Vagina (tissue), 2 donors: ENCODE results near the gene MED6. TPM values are rescaled to one million over a fixed set of nuclear protein-coding genes. Genes with fewer than 3 reads are reported as not detected.
A peak's percentile ranks its signal among the peaks of the same experiment; 100 is the strongest.

Experiments
- DNase-seq, 2 donors: peaks; one replicate each; pipeline ENCODE4 v3.0.0-alpha.2; 2017; ENCODE audit errors: extremely low spot score in 2 of 2
- H3K27ac ChIP-seq: fragments of 200-600 bp; sonication (generic); one replicate; pipeline ENCODE4 v1.5.1; 2019
- H3K27me3 ChIP-seq: fragments of 200-600 bp; sonication (generic); one replicate; pipeline ENCODE4 v1.5.1; 2019
- H3K36me3 ChIP-seq, 2 donors: fragments of 200-600 bp; sonication (generic); one replicate each; pipeline ENCODE4 v1.5.1; 2017 to 2019
- H3K4me1 ChIP-seq: fragments of 200-600 bp; sonication (generic); one replicate; pipeline ENCODE4 v1.5.1; 2019
- H3K4me3 ChIP-seq, 2 donors: fragments of 200-600 bp; sonication (generic); 1 replicate in 1 of 2; 2 replicates in 1 of 2; pipeline ENCODE4 v1.5.1; 2016 to 2019
- H3K9me3 ChIP-seq: fragments of 200-600 bp; sonication (generic); one replicate; pipeline ENCODE4 v1.5.1; 2019
- POLR2A ChIP-seq, 2 donors: fragments of 450-650 bp; IDR thresholded peaks; one replicate each; pipeline ENCODE4 v1.6.1; 2017; ENCODE audit warnings: antibody characterized with exemption in 2 of 2, mild to moderate bottlenecking in 2 of 2, moderate library complexity in 2 of 2
- POLR2AphosphoS5 ChIP-seq, 2 donors: sonication (generic); formaldehyde crosslinking; IDR thresholded peaks; one replicate each; pipeline ENCODE4 v1.9.0; 2017; ENCODE audit warnings: antibody characterized with exemption in 2 of 2, mild to moderate bottlenecking in 2 of 2, low read depth in 1 of 2; ENCODE audit not compliant: insufficient read depth in 1 of 2
- intact Hi-C: fragments of 100-400 bp; cut with DNase I; formaldehyde crosslinking; loops from one replicate; pipeline ENCODE4 v1.15.1; 2023
- total RNA-seq: library from RNA; depleted of rRNA; stranded (reverse); fragments of >200 nt; gene quantifications from one replicate; pipeline ENCODE4 v1.2.3, GENCODE V29; 2016
- TF ChIP-seq, protein P1 (sequence below), 3 experiments: fragments of 450-650 bp in 2 of 3; fragments of 200-600 bp in 1 of 3; sonication (generic) in 1 of 3; IDR thresholded peaks; one replicate each; pipeline ENCODE4 v1.5.1; 2017 to 2019; ENCODE audit warnings: antibody characterized with exemption in 3 of 3, mild to moderate bottlenecking in 2 of 3, moderate library complexity in 2 of 3

Gene MED6
- total RNA-seq, 1 donor from 2014 or later = 37.6 TPM

DNA sequence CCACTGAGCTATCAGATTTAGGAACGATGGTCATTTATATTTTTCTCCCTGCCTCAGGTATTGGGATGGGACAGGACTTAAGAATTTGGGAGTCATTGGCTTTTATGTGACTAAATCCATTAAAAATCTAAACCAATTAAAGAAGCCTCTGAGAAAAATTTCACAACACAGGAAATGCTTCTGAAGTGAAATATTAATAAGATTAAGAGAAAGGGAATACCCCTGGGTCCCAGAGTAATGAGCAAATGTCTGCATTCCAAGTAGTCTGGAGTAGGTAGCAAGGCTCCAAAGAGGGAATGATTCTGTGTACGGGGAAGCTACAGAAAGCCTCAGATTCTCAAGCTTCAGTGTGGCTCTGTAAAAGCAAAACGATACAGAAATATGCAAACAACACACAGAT lies 707 bp upstream of the MED6 start:
- no peak for DNase-seq
- no peaks in the 10 kb centered on the region for H3K9me3 ChIP-seq
- H3K36me3 ChIP-seq = peaks cover 0 to 4% of the 10 kb centered on the region in 2 donors
- peaks cover 16% of the 10 kb centered on the region for H3K4me1 ChIP-seq
- H3K4me3 ChIP-seq = peak overlapping the region; percentile 61 to 73
- TF ChIP-seq POLR2A (IDR thresholded peaks at IDR 0.05) = no peak
- no peak for TF ChIP-seq POLR2AphosphoS5 (IDR thresholded peaks at IDR 0.05; ENCODE audit: insufficient read depth in 1 of 2, low read depth in 1 of 2)
- TF ChIP-seq, protein P1, sequence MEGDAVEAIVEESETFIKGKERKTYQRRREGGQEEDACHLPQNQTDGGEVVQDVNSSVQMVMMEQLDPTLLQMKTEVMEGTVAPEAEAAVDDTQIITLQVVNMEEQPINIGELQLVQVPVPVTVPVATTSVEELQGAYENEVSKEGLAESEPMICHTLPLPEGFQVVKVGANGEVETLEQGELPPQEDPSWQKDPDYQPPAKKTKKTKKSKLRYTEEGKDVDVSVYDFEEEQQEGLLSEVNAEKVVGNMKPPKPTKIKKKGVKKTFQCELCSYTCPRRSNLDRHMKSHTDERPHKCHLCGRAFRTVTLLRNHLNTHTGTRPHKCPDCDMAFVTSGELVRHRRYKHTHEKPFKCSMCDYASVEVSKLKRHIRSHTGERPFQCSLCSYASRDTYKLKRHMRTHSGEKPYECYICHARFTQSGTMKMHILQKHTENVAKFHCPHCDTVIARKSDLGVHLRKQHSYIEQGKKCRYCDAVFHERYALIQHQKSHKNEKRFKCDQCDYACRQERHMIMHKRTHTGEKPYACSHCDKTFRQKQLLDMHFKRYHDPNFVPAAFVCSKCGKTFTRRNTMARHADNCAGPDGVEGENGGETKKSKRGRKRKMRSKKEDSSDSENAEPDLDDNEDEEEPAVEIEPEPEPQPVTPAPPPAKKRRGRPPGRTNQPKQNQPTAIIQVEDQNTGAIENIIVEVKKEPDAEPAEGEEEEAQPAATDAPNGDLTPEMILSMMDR (IDR thresholded peaks at IDR 0.05) = no peak
- H3K27ac ChIP-seq = peak overlapping the region; percentile 70
- H3K27me3 ChIP-seq = no peaks in the 10 kb centered on the region
- intact Hi-C loops = no loop called here

DNA sequence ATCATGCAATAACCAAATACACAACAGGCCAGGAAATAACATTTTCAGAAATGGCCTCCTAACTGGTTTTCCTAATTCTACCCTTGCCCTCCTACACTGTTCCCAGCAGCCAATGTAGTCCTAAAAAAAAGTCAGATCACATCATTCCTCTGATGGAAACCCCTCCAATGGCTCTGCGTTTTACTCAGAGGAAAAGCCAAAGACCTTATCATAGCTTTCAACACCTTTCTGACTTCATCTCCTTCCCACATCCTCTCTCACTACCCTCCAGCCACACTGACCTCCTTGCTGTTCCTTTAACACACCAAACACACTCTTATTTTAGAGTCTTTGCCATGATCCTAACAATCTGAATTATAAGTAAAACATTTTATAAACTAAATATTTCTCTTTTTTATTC lies 1.1 kb downstream of the MED6 start:
- no peak for DNase-seq
- Histone ChIP-seq H3K36me3 (peaks cover 0 to 21% of the 10 kb centered on the region in 2 donors), H3K4me1 (peaks cover 16% of the 10 kb centered on the region), H3K9me3 (no peaks in the 10 kb centered on the region), H3K27ac (no peak overlapping the region), H3K27me3 (no peaks in the 10 kb centered on the region), H3K4me3 (peak overlapping the region in 1 of 2 donors; percentile 73)
- intact Hi-C loops = no loop called here
- no peak for TF ChIP-seq POLR2AphosphoS5 (IDR thresholded peaks at IDR 0.05; ENCODE audit: insufficient read depth in 1 of 2, low read depth in 1 of 2)
- TF ChIP-seq POLR2A (IDR thresholded peaks at IDR 0.05) = no peak
- TF ChIP-seq, protein P1 (IDR thresholded peaks at IDR 0.05) = no peak

DNA sequence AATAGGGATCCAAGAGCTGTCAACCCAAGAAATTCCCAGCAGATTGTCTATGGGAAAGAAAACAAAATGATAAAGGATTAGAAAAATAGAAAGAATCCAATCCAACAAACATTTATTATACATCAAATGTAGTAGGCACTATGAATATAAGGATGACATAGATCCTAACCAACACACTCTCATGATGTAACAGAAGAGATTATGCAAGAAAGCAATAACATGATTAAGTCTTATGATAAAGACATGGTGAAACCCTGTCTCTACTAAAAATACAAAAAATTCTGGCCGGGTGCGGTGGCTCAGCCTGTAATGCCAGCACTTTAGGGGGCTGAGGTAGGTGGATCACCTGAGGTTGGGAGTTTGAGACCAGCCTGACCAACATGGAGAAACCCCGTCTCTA lies 2.7 kb downstream of the MED6 start:
- peaks cover 16% of the 10 kb centered on the region for H3K4me1 ChIP-seq
- intact Hi-C loops = no loop called here
- H3K27me3 ChIP-seq = no peaks in the 10 kb centered on the region
- DNase-seq = no peak
- H3K36me3 ChIP-seq = peaks cover 0 to 37% of the 10 kb centered on the region in 2 donors
- no peak overlapping the region for H3K27ac ChIP-seq
- H3K4me3 ChIP-seq = no peak overlapping the region
- no peaks in the 10 kb centered on the region for H3K9me3 ChIP-seq
- TF ChIP-seq POLR2AphosphoS5 (IDR thresholded peaks at IDR 0.05; ENCODE audit: insufficient read depth in 1 of 2, low read depth in 1 of 2) (no peak), POLR2A (IDR thresholded peaks at IDR 0.05) (no peak)
- TF ChIP-seq, protein P1 (IDR thresholded peaks at IDR 0.05) = no peak

DNA sequence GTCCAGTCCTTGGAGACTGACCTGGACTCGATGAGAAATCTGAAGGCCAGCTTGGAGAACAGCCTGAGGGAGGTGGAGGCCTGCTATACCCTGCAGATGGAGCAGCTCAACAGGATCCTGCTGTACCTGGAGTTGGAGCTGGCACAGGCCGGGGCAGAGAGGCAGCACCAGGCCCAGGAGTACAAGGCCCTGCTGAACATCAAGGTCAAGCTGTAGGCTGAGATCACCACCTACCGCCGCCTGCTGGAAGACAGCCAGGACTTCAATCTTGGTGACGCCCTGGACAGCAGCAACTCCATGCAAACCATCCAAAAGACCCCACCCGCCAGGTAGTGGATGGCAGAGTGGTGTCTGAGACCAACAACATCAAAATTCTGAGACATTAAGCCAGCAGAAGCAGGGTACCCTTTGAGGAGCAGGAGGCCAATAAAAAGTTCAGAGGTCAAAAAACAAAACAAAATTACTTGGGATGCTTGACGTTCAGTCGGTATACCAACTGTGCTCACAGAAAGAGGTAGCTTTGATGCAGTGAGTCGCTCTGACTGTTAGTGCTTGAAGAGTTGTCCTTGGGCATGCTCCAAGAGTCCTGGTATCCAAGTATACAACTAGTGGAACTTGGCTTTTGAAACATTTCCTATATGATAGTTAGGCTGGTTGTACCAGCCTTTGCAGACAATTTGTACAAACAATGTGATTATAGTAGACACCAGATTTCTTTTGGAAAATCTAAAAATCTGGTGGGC lies 4.8 kb downstream of the MED6 start:
- H3K4me1 ChIP-seq = peaks cover 16% of the 10 kb centered on the region
- DNase-seq = no peak
- H3K4me3 ChIP-seq = no peak overlapping the region
- TF ChIP-seq POLR2AphosphoS5 (IDR thresholded peaks at IDR 0.05; ENCODE audit: insufficient read depth in 1 of 2, low read depth in 1 of 2) = no peak
- TF ChIP-seq POLR2A (IDR thresholded peaks at IDR 0.05) = no peak
- TF ChIP-seq, protein P1 (IDR thresholded peaks at IDR 0.05) = no peak
- peaks cover 0 to 59% of the 10 kb centered on the region in 2 donors for H3K36me3 ChIP-seq
- no peaks in the 10 kb centered on the region for H3K27me3 ChIP-seq
- no peak overlapping the region for H3K27ac ChIP-seq
- H3K9me3 ChIP-seq = no peaks in the 10 kb centered on the region
- intact Hi-C loops = no loop called here

DNA sequence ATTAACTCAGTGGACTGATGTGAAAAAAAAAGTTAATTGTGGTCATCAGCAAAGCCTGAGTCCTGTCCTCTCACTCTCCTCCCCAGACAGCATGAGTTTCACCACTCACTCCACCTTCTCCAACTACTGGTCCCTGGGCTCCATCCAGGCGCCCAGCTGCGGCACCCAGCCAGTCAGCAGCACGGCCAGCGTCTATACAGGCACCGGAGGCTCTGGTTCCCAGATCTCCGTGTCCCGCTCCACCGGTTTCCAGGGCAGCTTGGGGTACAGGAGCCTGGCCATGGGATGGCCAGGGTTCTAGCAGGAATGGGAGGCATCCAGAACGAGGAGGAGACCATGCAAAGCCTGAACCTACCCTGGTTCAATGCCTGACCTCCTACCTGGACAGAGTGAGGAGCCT lies 6.0 kb downstream of the MED6 start:
- intact Hi-C loops = no loop called here
- Histone ChIP-seq H3K27ac (no peak overlapping the region), H3K9me3 (no peaks in the 10 kb centered on the region), H3K27me3 (no peaks in the 10 kb centered on the region), H3K36me3 (peaks cover 0 to 64% of the 10 kb centered on the region in 2 donors), H3K4me3 (no peak overlapping the region), H3K4me1 (peaks cover 9% of the 10 kb centered on the region)
- TF ChIP-seq POLR2A (IDR thresholded peaks at IDR 0.05) = no peak
- TF ChIP-seq, protein P1 (IDR thresholded peaks at IDR 0.05) = no peak
- no peak for TF ChIP-seq POLR2AphosphoS5 (IDR thresholded peaks at IDR 0.05; ENCODE audit: insufficient read depth in 1 of 2, low read depth in 1 of 2)
- DNase-seq = no peak
